GM12878 (cell line): ENCODE data around the gene KIF26A. TPM values are rescaled to one million over a fixed set of nuclear protein-coding genes. Genes with fewer than 3 reads are reported as not detected.

Experiments used
- ATAC-seq: fragments of 200-7000 bp; cut with Tn5 transposase; 3 replicates; pipeline ENCODE4 v1.9.1; 2020; ENCODE audit warnings: mild to moderate bottlenecking, moderate library complexity
- BruUV-seq: library from RNA; stranded (reverse); fragments of 400-500 nt; replicated peaks from 2 replicates; lab custom pipeline; 2021; lab: Mats Ljungman, UMichigan
- CTCF ChIA-PET: fragments of 300-600 bp; sonication (Branson Sonifier 250); formaldehyde crosslinking; extraction: SDS; loops from one replicate; lab custom pipeline; 2021; ENCODE audit warnings: inconsistent platforms; lab: Yijun Ruan, JAX
- POLR2A ChIA-PET: fragments of 350-600 bp; formaldehyde crosslinking; extraction: SDS; loops from one replicate; lab custom pipeline; 2021; ENCODE audit warnings: inconsistent platforms; lab: Charles Lee
- RAD21 ChIA-PET: fragments of 300-600 bp; sonication (Branson Sonifier 250); formaldehyde crosslinking; loops from one replicate; lab custom pipeline; 2023; ENCODE audit warnings: antibody characterized with exemption; ENCODE audit not compliant: unreplicated experiment; lab: Charles Lee
- SMC1A ChIA-PET: fragments of 300-600 bp; sonication (Branson Sonifier 250); formaldehyde crosslinking; loops from one replicate; lab custom pipeline; 2023; ENCODE audit not compliant: unreplicated experiment, uncharacterized antibody; lab: Charles Lee
- DNase-seq: peaks from one replicate; pipeline ENCODE4 v3.0.0-alpha.2; 2011; ENCODE audit warnings: low read depth, low spot score
- FAIRE-seq: peaks from 3 replicates; lab custom pipeline; 2011; peaks lifted over from hg19 to GRCh38; lab: Jason Lieb, UNC
- H2AFZ ChIP-seq: 2 replicates; pipeline ENCODE4 v1.6.0; 2011; ENCODE audit warnings: low read depth, low read length, control low read depth; ENCODE audit not compliant: control insufficient read depth
- H3K27ac ChIP-seq: 2 replicates; pipeline ENCODE4 v1.5.1; 2011; ENCODE audit warnings: control low read depth; ENCODE audit not compliant: control insufficient read depth, insufficient read depth
- H3K27me3 ChIP-seq, 2 experiments: replicated peaks in 1 of 2; 2 replicates each; pipeline versions ENCODE4 v1.6.0 to v1.6.1; 2011; ENCODE audit warnings: low read length in 1 of 2; ENCODE audit not compliant: control insufficient read depth in 2 of 2, insufficient read depth in 2 of 2
- H3K36me3 ChIP-seq, 2 experiments: 2 replicates each; pipeline ENCODE4 v1.5.1; 2011; ENCODE audit warnings: low read length in 1 of 2; ENCODE audit not compliant: control insufficient read depth in 2 of 2, insufficient read depth in 2 of 2
- H3K4me1 ChIP-seq: 2 replicates; pipeline ENCODE4 v1.6.1; 2011; ENCODE audit warnings: mild to moderate bottlenecking, low read length, moderate library complexity, mixed read lengths; ENCODE audit not compliant: control insufficient read depth, insufficient read depth
- H3K4me2 ChIP-seq: 2 replicates; pipeline ENCODE4 v1.6.0; 2011; ENCODE audit warnings: control low read depth; ENCODE audit not compliant: control insufficient read depth, insufficient read depth
- H3K4me3 ChIP-seq: fragments of 200-600 bp; sonication (generic); 2 replicates; pipeline ENCODE4 v1.5.1; 2016
- H3K79me2 ChIP-seq: 2 replicates; pipeline ENCODE4 v1.6.0; 2011; ENCODE audit warnings: low read length; ENCODE audit not compliant: control insufficient read depth, insufficient read depth
- H3K9ac ChIP-seq: 2 replicates; pipeline ENCODE4 v1.8.0; 2011; ENCODE audit warnings: low read length, control low read depth, mixed read lengths; ENCODE audit not compliant: control insufficient read depth, insufficient read depth
- H3K9me3 ChIP-seq: replicated peaks from 3 replicates; pipeline ENCODE4 v1.5.1; 2011; ENCODE audit warnings: mild to moderate bottlenecking, low read length; ENCODE audit not compliant: control insufficient read depth, insufficient read depth
- H4K20me1 ChIP-seq: 2 replicates; pipeline ENCODE4 v1.6.0; 2011; ENCODE audit not compliant: control insufficient read depth, insufficient read depth
- BMI1 ChIP-seq: fragments of 450-650 bp; IDR thresholded peaks from 2 replicates; pipeline ENCODE4 v1.6.1; 2016; ENCODE audit warnings: mild to moderate bottlenecking, moderate library complexity, borderline replicate concordance
- EZH2 ChIP-seq: IDR thresholded peaks from 2 replicates; pipeline ENCODE4 v1.6.1; 2012; ENCODE audit warnings: low read depth, mild to moderate bottlenecking, control low read depth, inconsistent platforms, low read length, borderline replicate concordance; ENCODE audit not compliant: control insufficient read depth
- GATAD2B ChIP-seq: fragments of 450-650 bp; conservative IDR thresholded peaks from 2 replicates; pipeline ENCODE4 v1.6.1; 2017; ENCODE audit warnings: low read depth, mild to moderate bottlenecking, moderate library complexity
- JUND ChIP-seq: IDR thresholded peaks from 2 replicates; pipeline ENCODE4 v1.6.1; 2012; ENCODE audit warnings: low read depth, mild to moderate bottlenecking, low read length, improper control_type of control experiment, moderate library complexity
- NFXL1 ChIP-seq: fragments of 450-650 bp; IDR thresholded peaks from 2 replicates; pipeline ENCODE4 v1.6.1; 2017; ENCODE audit warnings: antibody characterized with exemption, mild to moderate bottlenecking, borderline replicate concordance
- RELB ChIP-seq: fragments of 450-650 bp; IDR thresholded peaks from 2 replicates; pipeline ENCODE4 v1.6.1; 2017; ENCODE audit warnings: low read depth, mild to moderate bottlenecking, moderate library complexity
- ZNF217 ChIP-seq: fragments of 450-650 bp; IDR thresholded peaks from 2 replicates; pipeline ENCODE4 v1.6.1; 2017; ENCODE audit warnings: antibody characterized with exemption, mild to moderate bottlenecking
- ZNF687 ChIP-seq: fragments of 450-650 bp; IDR thresholded peaks from 2 replicates; pipeline ENCODE4 v1.6.1; 2017; ENCODE audit warnings: mild to moderate bottlenecking, moderate library complexity
- whole genome bisulfite sequencing: methylation state at CpG from one replicate; pipeline ENCODE4 v1.1.6; 2016; ENCODE audit warnings: low lambda C conversion rate; ENCODE audit not compliant: insufficient replicate concordance, insufficient coverage; ENCODE audit errors: missing lambda C conversion rate; 5-methylcytosine and 5-hydroxymethylcytosine counted together
- in situ Hi-C: fragments of 300-500 bp; cut with MboI; formaldehyde crosslinking; loops from 9 replicates; pipeline ENCODE4 v1.14.3; 2018; ENCODE audit warnings: mixed read lengths
- intact Hi-C: fragments of 100-400 bp; cut with micrococcal nuclease; formaldehyde crosslinking; loops from one replicate; pipeline ENCODE4 v1.14.2; 2022; ENCODE audit not compliant: unreplicated experiment
- polyA plus RNA-seq, 11 experiments: library from polyadenylated mRNA; depleted of rRNA in 4 of 11; unstranded in 6 of 11; stranded (reverse) in 5 of 11; fragments of >200 nt; fragmentation: Nextera tagmentation in 4 of 11; fragmentation: Illumina TruSeq in 1 of 11; extraction: Ambion mirVana in 4 of 11; extraction: Trizol in 1 of 11; gene quantifications; 1 replicate in 1 of 11; 2 replicates in 10 of 11; pipeline versions ENCODE4 v1.2.1 to v1.2.3, GENCODE V29; 2011 to 2016; ENCODE audit warnings: inconsistent platforms in 2 of 11, missing spikeins in 2 of 11, low read depth in 1 of 11
- total RNA-seq, 4 experiments: library from RNA; depleted of rRNA in 3 of 4; stranded (reverse); fragments of >200 nt in 3 of 4; fragmentation: Illumina TruSeq in 1 of 4; extraction: Trizol in 1 of 4; gene quantifications; 2 replicates each; pipeline versions ENCODE4 v1.2.1 to v1.2.3, GENCODE V29; 2013 to 2021
- TF ChIP-seq, protein P1 (sequence below): fragments of 450-650 bp; IDR thresholded peaks from 2 replicates; pipeline ENCODE4 v1.6.1; 2016; ENCODE audit warnings: mild to moderate bottlenecking, moderate library complexity, borderline replicate concordance
- TF ChIP-seq, protein P2 (sequence below): IDR thresholded peaks from 2 replicates; pipeline ENCODE4 v1.6.1; 2011; ENCODE audit warnings: borderline replicate concordance, low read depth, mild to moderate bottlenecking, moderate library complexity, low read length; ENCODE audit not compliant: insufficient read depth, poor library complexity, severe bottlenecking

KIF26A gene
- total and polyA plus RNA-seq, 10 of the 15 experiments (the other 5 are each of a cell fraction or from before 2014, with no cell fraction given): 0.05 TPM; not detected in 9

DNA sequence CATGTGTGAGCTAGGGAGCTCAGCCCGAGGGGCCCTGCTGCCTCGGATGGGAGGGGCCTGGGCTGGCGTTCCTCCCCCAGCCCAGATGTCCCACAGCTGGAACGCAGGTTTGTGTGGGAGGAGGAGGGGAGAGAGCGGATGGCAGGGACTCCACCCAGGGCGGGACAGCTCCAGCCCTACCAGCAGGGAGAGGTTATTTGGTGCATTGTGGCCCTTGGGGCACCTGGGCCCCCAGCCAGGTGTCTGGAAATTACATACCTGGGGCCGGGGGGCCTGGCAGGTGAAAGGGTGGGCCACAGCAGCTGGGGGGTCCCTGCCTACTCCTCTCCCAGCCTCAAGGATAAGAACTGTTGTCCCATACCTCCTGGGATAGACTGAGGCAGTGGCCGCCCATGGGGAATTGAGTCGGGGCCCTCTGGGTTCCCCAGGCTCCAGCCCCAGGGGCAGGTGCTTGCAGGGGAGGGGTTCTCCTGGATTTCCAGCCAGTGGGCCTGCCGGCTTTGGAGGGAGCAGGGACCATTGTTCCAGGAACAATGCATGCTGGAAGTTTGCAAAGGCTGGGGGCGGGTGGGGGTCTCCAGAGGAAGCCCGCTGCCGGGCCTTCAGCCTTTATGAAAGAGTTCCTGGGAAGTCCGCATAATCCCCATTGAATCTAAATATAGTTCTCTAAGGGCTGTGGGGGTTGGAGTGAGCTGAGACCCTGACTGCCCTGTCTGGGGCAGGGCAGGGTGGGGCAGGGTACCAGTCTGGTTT, 1.2 kb downstream of the KIF26A start:
- Histone ChIP-seq H3K9me3 (no peaks in the 10 kb centered on the region; the same call in 2 of the 3 replicates), H3K36me3 (no peaks in the 10 kb centered on the region), H2AFZ (no peak overlapping the region), H3K79me2 (no peaks in the 10 kb centered on the region), H3K27ac (no peak overlapping the region), H3K9ac (no peak overlapping the region), H4K20me1 (no peaks in the 10 kb centered on the region), H3K4me3 (no peak overlapping the region), H3K4me1 (no peaks in the 10 kb centered on the region), H3K27me3 (peaks cover 10% of the 10 kb centered on the region in 2 experiments; a peak in 3 of 4 replicates), H3K4me2 (no peak overlapping the region)
- FAIRE-seq (no peak), ATAC-seq (no peak), DNase-seq (no peak)
- in situ Hi-C loops: loop anchor here (5.0 kb wide), 2 partner anchors 62 to 423 kb away; no protein-coding TSS in a partner anchor
- CTCF ChIA-PET: no interaction called here
- POLR2A ChIA-PET: no interaction called here
- SMC1A ChIA-PET: no interaction called here
- intact Hi-C loops: no loop called here
- no TSS peak for BruUV-seq
- RAD21 ChIA-PET: no interaction called here
- WGBS: 35% methylated on average over 12 of the region's 14 CpGs
- no peak for TF ChIP-seq NFXL1
- TF ChIP-seq GATAD2B: no peak
- no peak for TF ChIP-seq ZNF217
- TF ChIP-seq EZH2: no peak
- no peak for TF ChIP-seq RELB
- TF ChIP-seq, protein P1, sequence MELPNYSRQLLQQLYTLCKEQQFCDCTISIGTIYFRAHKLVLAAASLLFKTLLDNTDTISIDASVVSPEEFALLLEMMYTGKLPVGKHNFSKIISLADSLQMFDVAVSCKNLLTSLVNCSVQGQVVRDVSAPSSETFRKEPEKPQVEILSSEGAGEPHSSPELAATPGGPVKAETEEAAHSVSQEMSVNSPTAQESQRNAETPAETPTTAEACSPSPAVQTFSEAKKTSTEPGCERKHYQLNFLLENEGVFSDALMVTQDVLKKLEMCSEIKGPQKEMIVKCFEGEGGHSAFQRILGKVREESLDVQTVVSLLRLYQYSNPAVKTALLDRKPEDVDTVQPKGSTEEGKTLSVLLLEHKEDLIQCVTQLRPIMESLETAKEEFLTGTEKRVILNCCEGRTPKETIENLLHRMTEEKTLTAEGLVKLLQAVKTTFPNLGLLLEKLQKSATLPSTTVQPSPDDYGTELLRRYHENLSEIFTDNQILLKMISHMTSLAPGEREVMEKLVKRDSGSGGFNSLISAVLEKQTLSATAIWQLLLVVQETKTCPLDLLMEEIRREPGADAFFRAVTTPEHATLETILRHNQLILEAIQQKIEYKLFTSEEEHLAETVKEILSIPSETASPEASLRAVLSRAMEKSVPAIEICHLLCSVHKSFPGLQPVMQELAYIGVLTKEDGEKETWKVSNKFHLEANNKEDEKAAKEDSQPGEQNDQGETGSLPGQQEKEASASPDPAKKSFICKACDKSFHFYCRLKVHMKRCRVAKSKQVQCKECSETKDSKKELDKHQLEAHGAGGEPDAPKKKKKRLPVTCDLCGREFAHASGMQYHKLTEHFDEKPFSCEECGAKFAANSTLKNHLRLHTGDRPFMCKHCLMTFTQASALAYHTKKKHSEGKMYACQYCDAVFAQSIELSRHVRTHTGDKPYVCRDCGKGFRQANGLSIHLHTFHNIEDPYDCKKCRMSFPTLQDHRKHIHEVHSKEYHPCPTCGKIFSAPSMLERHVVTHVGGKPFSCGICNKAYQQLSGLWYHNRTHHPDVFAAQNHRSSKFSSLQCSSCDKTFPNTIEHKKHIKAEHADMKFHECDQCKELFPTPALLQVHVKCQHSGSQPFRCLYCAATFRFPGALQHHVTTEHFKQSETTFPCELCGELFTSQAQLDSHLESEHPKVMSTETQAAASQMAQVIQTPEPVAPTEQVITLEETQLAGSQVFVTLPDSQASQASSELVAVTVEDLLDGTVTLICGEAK: no peak
- TF ChIP-seq ZNF687: no peak
- TF ChIP-seq, protein P2, sequence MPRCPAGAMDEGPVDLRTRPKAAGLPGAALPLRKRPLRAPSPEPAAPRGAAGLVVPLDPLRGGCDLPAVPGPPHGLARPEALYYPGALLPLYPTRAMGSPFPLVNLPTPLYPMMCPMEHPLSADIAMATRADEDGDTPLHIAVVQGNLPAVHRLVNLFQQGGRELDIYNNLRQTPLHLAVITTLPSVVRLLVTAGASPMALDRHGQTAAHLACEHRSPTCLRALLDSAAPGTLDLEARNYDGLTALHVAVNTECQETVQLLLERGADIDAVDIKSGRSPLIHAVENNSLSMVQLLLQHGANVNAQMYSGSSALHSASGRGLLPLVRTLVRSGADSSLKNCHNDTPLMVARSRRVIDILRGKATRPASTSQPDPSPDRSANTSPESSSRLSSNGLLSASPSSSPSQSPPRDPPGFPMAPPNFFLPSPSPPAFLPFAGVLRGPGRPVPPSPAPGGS: no peak
- no peak for TF ChIP-seq JUND
- TF ChIP-seq BMI1: no peak
